Heart left ventricle (tissue), 13 donors: Measurements from ENCODE around the gene SIGLEC9.

Experiments used
- POLR2A ChIP-seq, 2 donors: fragments of 450-650 bp; IDR thresholded peaks; one replicate each; pipeline ENCODE4 v1.6.1; 2017; ENCODE audit warnings: antibody characterized with exemption in 2 of 2, mild to moderate bottlenecking in 2 of 2, moderate library complexity in 2 of 2
- TF ChIP-seq, protein P1 (sequence below), 12 donors: fragments of 200-600 bp; sonication (generic) in 4 of 12; IDR thresholded peaks; one replicate each; pipeline versions ENCODE4 v1.5.0 to v1.8.0; 2018 to 2022; ENCODE audit warnings: antibody characterized with exemption in 12 of 12, mild to moderate bottlenecking in 5 of 12
- donor health status: ischemic (EF 13 %, LVEDD 7.1; RV severe dilation, severe dysfunction).
- donor health status: DM: no; HTN: yes; CAD: no.
- donor health status: DM: no; HTN: no; CAD: no.
- donor health status: ischemic (EF 25% LVEDD 6.9; RV normal size, moderate dysfunction).
- donor health status: ischemic (EF 25% LVEDD 5.7; RV mildly dilated, moderate dysfunction).
- donor health status: ischemic (EF 35%, LVEDD 5.7; RV mildly dilated, moderate dysfunction).
- donor health status: nonischemic (EF 11% LVEDD 7.7; RV severe dilation, severe dysfunction).
- donor health status: DM: yes; HTN: yes; CAD: no.
- donor health status: PGD.
- donor health status: ischemic (EF 29% LVEDD 5.4; RV normal size, mild dysfunction).
- donor health status: nonischemic (EF 23%, LVEDD 6.1; RV moderate dilation, normal function).

DNA sequence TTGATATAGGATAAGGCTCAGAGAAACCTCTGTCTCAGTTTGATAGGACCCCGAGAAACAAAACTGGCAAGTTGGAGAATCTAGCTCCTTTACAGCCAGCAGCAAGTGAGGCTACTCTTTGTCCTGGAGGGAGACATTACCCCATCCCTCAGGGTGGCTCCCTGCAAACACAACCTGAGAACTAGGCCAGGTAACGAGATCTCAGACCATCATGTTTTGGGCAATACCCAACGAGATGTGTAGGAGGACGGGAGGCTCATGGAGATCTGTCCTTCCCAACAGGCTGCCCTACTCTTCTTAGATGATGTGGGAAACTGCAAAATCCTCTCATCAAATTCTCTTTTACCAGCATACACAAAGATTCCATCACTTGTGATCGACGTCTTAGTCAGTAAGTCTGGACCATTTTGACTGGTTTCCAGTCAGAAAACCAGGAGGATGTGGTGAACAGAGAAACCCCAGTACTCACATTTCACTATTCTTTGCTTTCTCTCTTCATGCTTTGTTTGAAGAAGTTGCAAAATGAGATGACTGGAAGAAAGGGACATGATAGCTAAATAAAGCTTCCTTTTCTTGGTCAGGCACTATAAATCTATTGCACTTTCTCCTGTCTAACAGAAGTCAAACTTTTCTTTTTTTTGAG lies 10.5 kb upstream of the SIGLEC9 start:
- TF ChIP-seq, protein P1, sequence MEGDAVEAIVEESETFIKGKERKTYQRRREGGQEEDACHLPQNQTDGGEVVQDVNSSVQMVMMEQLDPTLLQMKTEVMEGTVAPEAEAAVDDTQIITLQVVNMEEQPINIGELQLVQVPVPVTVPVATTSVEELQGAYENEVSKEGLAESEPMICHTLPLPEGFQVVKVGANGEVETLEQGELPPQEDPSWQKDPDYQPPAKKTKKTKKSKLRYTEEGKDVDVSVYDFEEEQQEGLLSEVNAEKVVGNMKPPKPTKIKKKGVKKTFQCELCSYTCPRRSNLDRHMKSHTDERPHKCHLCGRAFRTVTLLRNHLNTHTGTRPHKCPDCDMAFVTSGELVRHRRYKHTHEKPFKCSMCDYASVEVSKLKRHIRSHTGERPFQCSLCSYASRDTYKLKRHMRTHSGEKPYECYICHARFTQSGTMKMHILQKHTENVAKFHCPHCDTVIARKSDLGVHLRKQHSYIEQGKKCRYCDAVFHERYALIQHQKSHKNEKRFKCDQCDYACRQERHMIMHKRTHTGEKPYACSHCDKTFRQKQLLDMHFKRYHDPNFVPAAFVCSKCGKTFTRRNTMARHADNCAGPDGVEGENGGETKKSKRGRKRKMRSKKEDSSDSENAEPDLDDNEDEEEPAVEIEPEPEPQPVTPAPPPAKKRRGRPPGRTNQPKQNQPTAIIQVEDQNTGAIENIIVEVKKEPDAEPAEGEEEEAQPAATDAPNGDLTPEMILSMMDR (IDR thresholded peaks at IDR 0.05) = no peak
- TF ChIP-seq POLR2A (IDR thresholded peaks at IDR 0.05) = no peak
